GM10266 (cell line): ENCODE data around the gene NEU3.
A peak's percentile ranks its signal among the peaks of the same experiment; 100 is the strongest.
"Not testable (repeated sequence)": the region's sequence is repeated elsewhere in the genome, so short reads cannot be mapped to it uniquely, and the experiment has no call there.

ENCODE experiments used
- DNase-seq: peaks from one replicate; pipeline ENCODE4 v3.0.0; 2012; ENCODE audit errors: extremely low spot score
- TF ChIP-seq, protein P1 (sequence below): IDR thresholded peaks from 2 replicates; pipeline ENCODE4 v1.5.1; 2012; ENCODE audit warnings: mild to moderate bottlenecking, low read depth; ENCODE audit not compliant: control insufficient read depth, insufficient read depth; ENCODE audit errors: missing control alignments

NEU3 gene

DNA sequence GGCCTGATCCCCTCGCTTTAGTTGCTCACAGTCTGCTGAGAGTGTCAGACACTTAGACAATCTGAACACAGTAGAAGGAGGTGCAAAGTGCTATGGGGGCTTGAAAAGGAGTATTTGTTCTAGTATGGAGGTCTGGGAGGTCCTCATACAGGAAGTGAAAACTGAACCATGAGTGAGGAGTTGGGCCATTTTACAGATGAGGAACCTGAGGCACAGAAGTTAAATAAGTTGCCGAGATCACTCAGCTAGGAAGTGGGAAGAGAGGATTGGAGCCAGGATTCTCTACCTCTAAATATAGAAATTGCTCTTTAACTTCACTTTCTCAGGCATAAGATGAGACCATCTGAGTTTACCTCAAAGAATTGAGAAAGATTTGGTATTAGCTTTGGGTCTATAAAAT, 4.0 kb upstream of the NEU3 start:
- DNase-seq, result no peak
- TF ChIP-seq, protein P1, sequence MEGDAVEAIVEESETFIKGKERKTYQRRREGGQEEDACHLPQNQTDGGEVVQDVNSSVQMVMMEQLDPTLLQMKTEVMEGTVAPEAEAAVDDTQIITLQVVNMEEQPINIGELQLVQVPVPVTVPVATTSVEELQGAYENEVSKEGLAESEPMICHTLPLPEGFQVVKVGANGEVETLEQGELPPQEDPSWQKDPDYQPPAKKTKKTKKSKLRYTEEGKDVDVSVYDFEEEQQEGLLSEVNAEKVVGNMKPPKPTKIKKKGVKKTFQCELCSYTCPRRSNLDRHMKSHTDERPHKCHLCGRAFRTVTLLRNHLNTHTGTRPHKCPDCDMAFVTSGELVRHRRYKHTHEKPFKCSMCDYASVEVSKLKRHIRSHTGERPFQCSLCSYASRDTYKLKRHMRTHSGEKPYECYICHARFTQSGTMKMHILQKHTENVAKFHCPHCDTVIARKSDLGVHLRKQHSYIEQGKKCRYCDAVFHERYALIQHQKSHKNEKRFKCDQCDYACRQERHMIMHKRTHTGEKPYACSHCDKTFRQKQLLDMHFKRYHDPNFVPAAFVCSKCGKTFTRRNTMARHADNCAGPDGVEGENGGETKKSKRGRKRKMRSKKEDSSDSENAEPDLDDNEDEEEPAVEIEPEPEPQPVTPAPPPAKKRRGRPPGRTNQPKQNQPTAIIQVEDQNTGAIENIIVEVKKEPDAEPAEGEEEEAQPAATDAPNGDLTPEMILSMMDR, result no peak

DNA sequence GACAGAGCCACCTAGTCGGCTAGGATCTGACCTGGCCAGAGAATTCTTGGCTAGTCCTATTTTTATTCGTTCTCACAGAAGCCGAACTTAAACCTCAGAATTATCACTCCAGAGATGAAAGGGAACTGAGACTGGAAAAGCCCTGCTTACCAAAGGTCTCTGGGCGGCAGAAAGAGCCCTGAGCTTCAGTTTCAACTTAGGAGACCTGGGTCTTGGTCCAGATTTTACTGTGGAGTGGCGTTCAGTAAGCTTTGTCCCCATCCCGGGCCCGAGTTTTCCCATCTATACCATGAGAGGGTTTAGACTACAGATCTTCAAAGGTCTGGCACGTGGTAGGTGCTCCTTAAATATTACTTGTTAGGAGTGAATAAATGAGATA, 516 bp downstream of the NEU3 start:
- DNase-seq, result peak; percentile 12
- TF ChIP-seq, protein P1, result no peak

DNA sequence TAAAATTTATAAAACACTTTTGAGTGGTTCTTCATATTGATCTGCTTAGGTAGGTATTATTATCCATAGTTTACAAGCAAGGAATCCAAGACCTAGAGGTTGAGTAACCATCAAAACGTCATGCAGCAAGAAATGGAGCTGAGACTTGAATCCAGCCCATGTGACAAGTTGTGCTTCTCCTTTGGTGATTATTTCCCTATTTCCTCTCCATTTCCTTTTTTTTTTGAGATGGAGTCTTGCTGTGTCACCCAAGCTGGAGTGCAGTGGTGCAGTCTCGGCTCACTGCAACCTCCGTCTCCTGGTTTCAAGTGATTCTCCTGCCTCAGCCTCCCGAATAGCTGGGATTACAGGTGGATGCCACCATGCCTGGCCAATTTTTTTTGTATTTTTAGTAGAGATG, 1.4 kb downstream of the NEU3 start:
- not testable (repeated sequence) for DNase-seq

DNA sequence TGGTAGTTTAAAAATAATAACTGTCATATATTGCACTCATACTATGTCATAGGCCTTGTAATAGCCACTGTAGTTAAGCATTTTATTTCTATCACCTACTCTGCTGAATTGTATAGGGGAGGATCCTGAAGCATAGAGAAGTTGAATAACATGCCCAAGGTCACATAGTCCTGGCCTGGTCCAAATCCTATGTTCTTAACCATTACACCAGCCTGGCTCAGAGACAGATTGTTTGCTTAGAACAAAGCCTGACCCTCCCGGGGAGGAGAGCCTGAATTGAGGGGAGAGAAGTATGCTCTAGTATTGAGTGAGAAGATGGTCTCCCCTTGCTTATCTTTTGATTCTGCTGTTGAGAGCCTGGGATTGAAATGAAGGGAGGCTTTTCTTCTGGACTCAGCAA, 2.2 kb downstream of the NEU3 start:
- TF ChIP-seq, protein P1, result no peak
- no peak for DNase-seq

DNA sequence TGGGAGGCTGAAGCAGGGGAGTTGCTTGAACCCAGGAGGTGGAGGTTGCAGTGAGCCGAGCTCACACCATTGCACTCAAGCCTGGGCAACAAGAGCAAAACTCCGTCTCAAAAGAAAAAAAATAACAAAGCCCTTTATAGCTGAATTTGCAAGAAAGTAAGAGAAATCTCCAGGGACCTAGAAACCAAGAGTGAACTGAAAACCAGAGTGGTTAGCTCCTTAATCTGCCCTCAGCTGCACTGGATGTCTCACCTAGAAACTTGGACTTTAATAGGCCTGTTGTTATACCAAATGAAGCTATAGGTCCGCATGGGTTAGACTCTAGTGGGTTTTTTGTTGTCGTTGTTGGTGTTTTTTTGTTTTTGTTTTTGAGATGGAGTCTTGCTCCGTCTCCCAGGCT, 4.1 kb downstream of the NEU3 start:
- DNase-seq, result peak; percentile 22
- TF ChIP-seq, protein P1, result no peak

DNA sequence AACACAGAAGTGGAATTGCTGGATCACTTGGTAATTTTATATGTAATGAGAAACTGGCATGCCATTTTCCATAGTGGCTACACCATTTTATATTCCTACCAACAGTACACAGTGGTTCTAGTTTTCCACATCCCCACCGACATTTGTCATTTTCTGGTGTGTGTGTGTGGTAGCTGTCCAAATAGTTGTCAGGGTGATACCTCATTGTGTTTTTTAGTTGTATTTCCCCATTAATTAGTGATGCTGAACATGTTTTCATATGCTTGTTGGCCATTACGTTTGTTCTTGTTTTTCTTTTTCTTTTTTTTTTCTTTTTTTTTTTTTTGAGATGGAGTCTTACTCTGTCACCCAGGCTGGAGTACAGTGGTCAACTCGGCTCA, 12.2 kb downstream of the NEU3 start:
- TF ChIP-seq, protein P1, result no peak
- no peak for DNase-seq

DNA sequence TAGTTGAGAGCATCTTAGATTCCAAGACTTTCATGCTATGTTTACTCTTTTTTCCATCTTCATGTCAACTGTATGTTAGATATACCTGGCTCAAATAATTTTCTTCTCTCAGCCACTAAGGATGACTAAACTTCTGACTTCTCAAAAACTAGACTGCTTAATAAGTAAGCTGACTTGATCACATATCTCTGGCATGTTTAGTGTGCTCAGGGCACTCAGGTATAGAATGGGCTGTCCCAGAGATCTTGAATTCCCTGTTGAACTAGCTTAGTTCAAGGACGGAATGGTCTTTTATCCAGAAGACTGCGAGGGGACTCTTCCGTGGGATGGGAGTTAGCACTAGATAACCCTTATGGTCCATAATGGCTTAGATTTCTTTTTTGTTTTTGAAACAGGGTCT, 13.0 kb downstream of the NEU3 start:
- TF ChIP-seq, protein P1, result no peak
- no peak for DNase-seq

DNA sequence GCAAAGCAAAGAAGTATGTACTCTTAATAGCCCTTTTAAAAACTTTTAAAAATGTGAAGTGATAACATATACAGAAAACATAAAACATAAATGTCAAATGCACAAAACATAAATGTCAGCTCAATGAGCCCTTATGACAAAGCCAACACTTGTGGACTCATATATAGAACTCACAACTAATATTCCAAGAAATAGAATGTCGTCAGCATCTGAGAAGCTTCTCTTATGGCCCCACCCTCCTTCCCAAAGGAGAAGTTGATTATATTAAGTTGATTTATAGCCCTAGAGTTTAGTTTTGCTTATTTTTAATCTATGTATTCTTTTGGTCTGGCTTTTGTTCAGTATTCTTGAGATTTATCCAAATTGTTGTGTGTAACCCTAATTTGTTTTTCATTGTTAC, 13.8 kb downstream of the NEU3 start:
- no peak for DNase-seq
- TF ChIP-seq, protein P1, result no peak
